Activated CD4-positive, CD25-positive, alpha-beta regulatory T cell treated with anti-CD3 and anti-CD28 coated beads, Interleukin-2, amount 50 U/mL, for 24 hours (primary cell): ENCODE measurements around the gene WDFY2.
A peak's percentile ranks its signal among the peaks of the same experiment; 100 is the strongest.
"Not testable (repeated sequence)": the region's sequence is repeated elsewhere in the genome, so short reads cannot be mapped to it uniquely, and the experiment has no call there.

Experiments
- ATAC-seq, 2 donors: fragments of 150-1000 bp; cut with Tn5 transposase; one replicate each; pipeline ENCODE4 v1.10.0; 2021; ENCODE audit warnings: mild to moderate bottlenecking in 1 of 2, moderate library complexity in 1 of 2

Gene WDFY2

GRCh38 chr13:51564671-51565070 lies 19.6 kb upstream of the WDFY2 start:
- no peak for ATAC-seq

GRCh38 chr13:51569001-51569400 lies 15.3 kb upstream of the WDFY2 start:
- not testable (repeated sequence) for ATAC-seq

- no peak for ATAC-seq
Measured at GRCh38 chr13:51576754-51577153, 7.5 kb upstream of the WDFY2 start.

GRCh38 chr13:51577690-51578089 lies 6.6 kb upstream of the WDFY2 start:
- no peak for ATAC-seq

GRCh38 chr13:51579676-51580075 lies 4.6 kb upstream of the WDFY2 start:
- no peak for ATAC-seq

GRCh38 chr13:51581148-51581820 lies 3.0 kb upstream of the WDFY2 start:
- no peak for ATAC-seq

- ATAC-seq = no peak
Measured at GRCh38 chr13:51583469-51583874, 790 bp upstream of the WDFY2 start.

GRCh38 chr13:51584731-51585672 lies 740 bp downstream of the WDFY2 start:
- ATAC-seq = peak; percentile 27

- ATAC-seq = peak; percentile 49 to 58
Measured at GRCh38 chr13:51585696-51586095, 1.4 kb downstream of the WDFY2 start.

- no peak for ATAC-seq
Measured at GRCh38 chr13:51587372-51587771, 3.1 kb downstream of the WDFY2 start.

- ATAC-seq = no peak
Measured at GRCh38 chr13:51588406-51588949, 4.2 kb downstream of the WDFY2 start.

GRCh38 chr13:51589793-51590192 lies 5.5 kb downstream of the WDFY2 start:
- ATAC-seq = no peak

- ATAC-seq = no peak
Measured at GRCh38 chr13:51590231-51590970, 6.1 kb downstream of the WDFY2 start.

GRCh38 chr13:51590971-51591627 lies 6.8 kb downstream of the WDFY2 start:
- ATAC-seq = no peak

GRCh38 chr13:51591938-51592337 lies 7.7 kb downstream of the WDFY2 start:
- ATAC-seq = not testable (repeated sequence)

- ATAC-seq = no peak
Measured at GRCh38 chr13:51594432-51594831, 10.2 kb downstream of the WDFY2 start.

- ATAC-seq = no peak
Measured at GRCh38 chr13:51595416-51595815, 11.2 kb downstream of the WDFY2 start.

- no peak for ATAC-seq
Measured at GRCh38 chr13:51596541-51596940, 12.3 kb downstream of the WDFY2 start.

GRCh38 chr13:51599444-51600176 lies 15.3 kb downstream of the WDFY2 start:
- ATAC-seq = no peak

- ATAC-seq = no peak
Measured at GRCh38 chr13:51600703-51601102, 16.4 kb downstream of the WDFY2 start.
